Measurements from ENCODE around the gene PLK3. TPM values are rescaled to one million over a fixed set of nuclear protein-coding genes. Genes with fewer than 3 reads are reported as not detected.

The PLK3 gene
- total RNA-seq, 1 donor from 2014 or later, result 17.2 TPM

GRCh38 chr1:44853201-44853600 is 53.0 kb downstream of the PLK3 start:
- peaks cover 6% of the 10 kb centered on the region for H3K4me1 Mint-ChIP-seq (ENCODE audit: unreplicated experiment)
- no peak for TF ChIP-seq CTCF (IDR thresholded peaks at IDR 0.05; ENCODE audit: unreplicated experiment)
- peaks cover 9% of the 10 kb centered on the region for H3K36me3 Mint-ChIP-seq (ENCODE audit: low read depth, unreplicated experiment)
- H3K4me3 Mint-ChIP-seq (ENCODE audit: unreplicated experiment), result no peak overlapping the region
- no peak overlapping the region for H3K27ac Mint-ChIP-seq (ENCODE audit: unreplicated experiment)
- H3K27me3 Mint-ChIP-seq (ENCODE audit: unreplicated experiment), result no peaks in the 10 kb centered on the region
- H3K9me3 Mint-ChIP-seq (ENCODE audit: unreplicated experiment), result no peaks in the 10 kb centered on the region
- DNase-seq (ENCODE audit: low spot score), result no peak

- Mint-ChIP-seq H3K4me3 (ENCODE audit: unreplicated experiment) (no peak overlapping the region), H3K27ac (ENCODE audit: unreplicated experiment) (no peak overlapping the region), H3K27me3 (ENCODE audit: unreplicated experiment) (no peaks in the 10 kb centered on the region), H3K36me3 (ENCODE audit: low read depth, unreplicated experiment) (peaks cover 9% of the 10 kb centered on the region), H3K4me1 (ENCODE audit: unreplicated experiment) (no peaks in the 10 kb centered on the region), H3K9me3 (ENCODE audit: unreplicated experiment) (no peaks in the 10 kb centered on the region)
- TF ChIP-seq CTCF (IDR thresholded peaks at IDR 0.05; ENCODE audit: unreplicated experiment), result no peak
- DNase-seq (ENCODE audit: low spot score), result no peak
Observed at GRCh38 chr1:44854970-44855369, 54.8 kb downstream of the PLK3 start.

Other genes starting within 250 kb of the PLK3 start
- 15.6 TPM for gene TMEM53, start 125.9 kb upstream of the PLK3 start, total RNA-seq (ENCODE audit: unreplicated experiment)
- 4.1 TPM for gene ARMH1, start 125.7 kb upstream of the PLK3 start, total RNA-seq (ENCODE audit: unreplicated experiment)
- gene RNU5D-1, start 69.2 kb upstream of the PLK3 start, total RNA-seq (ENCODE audit: unreplicated experiment), result not detected
- 12.9 TPM for gene KIF2C, start 60.5 kb upstream of the PLK3 start, total RNA-seq (ENCODE audit: unreplicated experiment)
- gene RPS8, start 24.8 kb upstream of the PLK3 start, total RNA-seq (ENCODE audit: unreplicated experiment), result 1,789 TPM
- gene BEST4, start 12.2 kb upstream of the PLK3 start, total RNA-seq (ENCODE audit: unreplicated experiment), result 0.18 TPM
- gene DYNLT4, start 7.0 kb downstream of the PLK3 start, total RNA-seq (ENCODE audit: unreplicated experiment), result 1.4 TPM
- gene BTBD19, start 8.1 kb downstream of the PLK3 start, total RNA-seq (ENCODE audit: unreplicated experiment), result 10.4 TPM
- gene PTCH2, start 42.9 kb downstream of the PLK3 start, total RNA-seq (ENCODE audit: unreplicated experiment), result 0.51 TPM
- 16.6 TPM for gene EIF2B3, start 186.2 kb downstream of the PLK3 start, total RNA-seq (ENCODE audit: unreplicated experiment)
- 58.2 TPM for gene HECTD3, start 210.9 kb downstream of the PLK3 start, total RNA-seq (ENCODE audit: unreplicated experiment)
- gene UROD, start 211.9 kb downstream of the PLK3 start, total RNA-seq (ENCODE audit: unreplicated experiment), result 151 TPM

Data from endothelial cell (in vitro differentiated cells).